GM10248 (cell line): ENCODE data around the gene AQP12B.
"Not testable (repeated sequence)": the region's sequence is repeated elsewhere in the genome, so short reads cannot be mapped to it uniquely, and the experiment has no call there.

ENCODE experiments used
- CTCF ChIA-PET: fragments of 300-600 bp; sonication (Branson Sonifier 250); formaldehyde crosslinking; extraction: SDS; loops from one replicate; lab custom pipeline; 2021; ENCODE audit warnings: antibody characterized with exemption; lab: Yijun Ruan, JAX
- POLR2A ChIA-PET: fragments of 350-650 bp; sonication (Branson Sonifier 250); formaldehyde crosslinking; extraction: SDS; loops from one replicate; lab custom pipeline; 2020; ENCODE audit warnings: antibody characterized with exemption; lab: Yijun Ruan, JAX
- DNase-seq: peaks from one replicate; pipeline ENCODE4 v3.0.0; 2012; ENCODE audit errors: extremely low spot score
- TF ChIP-seq, protein P1 (sequence below): IDR thresholded peaks from 2 replicates; pipeline ENCODE4 v1.5.1; 2012; ENCODE audit warnings: mild to moderate bottlenecking, low read depth; ENCODE audit errors: extremely low read depth, missing control alignments, control extremely low read depth

AQP12B gene

DNA sequence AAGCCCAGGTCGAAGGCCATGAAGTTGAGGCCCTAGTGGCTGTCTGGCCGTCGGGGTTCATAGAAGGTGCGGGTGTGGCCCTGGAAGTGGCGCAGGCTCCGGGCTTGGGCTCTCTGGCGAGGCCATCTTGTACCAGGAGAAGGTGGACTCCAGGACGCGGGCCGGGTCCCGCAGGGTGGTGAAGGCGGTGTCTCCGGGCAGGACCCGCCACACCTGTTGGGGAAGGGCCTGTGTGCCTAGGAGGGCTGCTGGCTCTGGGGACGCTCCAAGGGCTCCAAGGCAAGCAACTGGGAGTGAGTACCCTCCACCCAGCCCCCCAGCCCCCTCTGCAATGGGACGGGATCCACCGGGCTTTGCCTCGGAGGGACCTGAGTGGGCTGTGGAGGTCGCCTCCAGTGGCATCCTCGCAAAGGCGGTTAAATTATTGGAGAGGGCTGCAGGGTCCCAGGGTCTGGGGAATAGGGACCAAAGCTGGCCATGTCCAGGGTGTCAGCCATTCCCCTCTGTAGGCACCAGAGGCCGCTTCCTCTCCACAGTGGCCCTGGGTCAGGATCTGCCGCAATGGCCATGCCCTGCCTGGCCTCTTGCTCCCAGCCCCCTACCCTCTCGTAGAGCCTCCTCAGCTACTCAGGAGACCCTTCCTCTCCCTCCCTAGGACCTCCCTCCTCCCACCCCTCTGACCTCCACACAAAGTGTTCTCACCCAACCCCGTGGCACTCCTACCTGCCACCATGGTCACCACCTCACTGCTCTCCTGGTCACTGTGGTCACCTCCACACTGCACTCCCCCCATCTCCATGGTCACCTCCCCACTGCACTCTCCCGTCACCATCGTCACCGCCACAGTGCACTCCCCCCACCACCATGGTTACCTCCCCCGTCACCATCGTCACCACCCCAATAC lies 19.3 kb upstream of the AQP12B start:
- no peak for DNase-seq
- CTCF ChIA-PET, result interaction anchor here (1.0 kb wide), 1 partner anchor 188 kb away, joined by 3 read pairs; no protein-coding TSS in a partner anchor
- TF ChIP-seq, protein P1, sequence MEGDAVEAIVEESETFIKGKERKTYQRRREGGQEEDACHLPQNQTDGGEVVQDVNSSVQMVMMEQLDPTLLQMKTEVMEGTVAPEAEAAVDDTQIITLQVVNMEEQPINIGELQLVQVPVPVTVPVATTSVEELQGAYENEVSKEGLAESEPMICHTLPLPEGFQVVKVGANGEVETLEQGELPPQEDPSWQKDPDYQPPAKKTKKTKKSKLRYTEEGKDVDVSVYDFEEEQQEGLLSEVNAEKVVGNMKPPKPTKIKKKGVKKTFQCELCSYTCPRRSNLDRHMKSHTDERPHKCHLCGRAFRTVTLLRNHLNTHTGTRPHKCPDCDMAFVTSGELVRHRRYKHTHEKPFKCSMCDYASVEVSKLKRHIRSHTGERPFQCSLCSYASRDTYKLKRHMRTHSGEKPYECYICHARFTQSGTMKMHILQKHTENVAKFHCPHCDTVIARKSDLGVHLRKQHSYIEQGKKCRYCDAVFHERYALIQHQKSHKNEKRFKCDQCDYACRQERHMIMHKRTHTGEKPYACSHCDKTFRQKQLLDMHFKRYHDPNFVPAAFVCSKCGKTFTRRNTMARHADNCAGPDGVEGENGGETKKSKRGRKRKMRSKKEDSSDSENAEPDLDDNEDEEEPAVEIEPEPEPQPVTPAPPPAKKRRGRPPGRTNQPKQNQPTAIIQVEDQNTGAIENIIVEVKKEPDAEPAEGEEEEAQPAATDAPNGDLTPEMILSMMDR, result no peak
- POLR2A ChIA-PET, result no interaction called here

DNA sequence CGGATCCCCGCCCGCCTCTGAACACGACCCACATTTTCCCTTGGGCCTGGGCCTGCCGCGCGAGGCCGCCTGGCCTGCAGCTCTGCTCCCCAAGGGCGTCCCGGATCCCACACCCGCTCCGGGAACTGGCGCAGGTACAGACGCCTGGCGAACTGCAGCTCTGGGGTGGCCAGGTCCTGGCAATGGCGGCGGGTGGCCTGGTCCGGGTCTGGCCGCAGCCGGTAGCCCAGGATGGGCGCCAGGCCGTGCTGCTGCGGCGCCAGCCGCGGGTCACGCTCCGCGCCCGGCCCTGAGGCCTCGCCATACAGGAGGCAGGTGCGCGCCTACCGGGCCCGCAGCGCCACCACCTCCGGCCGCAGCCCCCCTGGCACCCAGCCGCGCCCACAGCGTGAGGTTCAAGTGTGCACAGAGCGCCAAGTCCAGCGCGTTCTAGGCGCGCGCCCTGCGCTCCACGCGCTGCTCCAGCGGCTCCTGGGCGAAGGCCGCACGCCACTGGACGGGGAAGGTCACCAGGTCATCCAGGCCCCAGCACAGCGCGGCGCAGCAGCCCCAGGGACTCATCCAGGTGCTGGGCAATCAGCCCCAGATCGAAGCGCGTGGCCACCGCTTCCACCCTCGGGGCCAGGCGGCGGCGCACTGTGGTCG lies 18.5 kb upstream of the AQP12B start:
- TF ChIP-seq, protein P1, result no peak
- ChIA-PET CTCF (no interaction called here), POLR2A (no interaction called here)
- DNase-seq, result no peak

DNA sequence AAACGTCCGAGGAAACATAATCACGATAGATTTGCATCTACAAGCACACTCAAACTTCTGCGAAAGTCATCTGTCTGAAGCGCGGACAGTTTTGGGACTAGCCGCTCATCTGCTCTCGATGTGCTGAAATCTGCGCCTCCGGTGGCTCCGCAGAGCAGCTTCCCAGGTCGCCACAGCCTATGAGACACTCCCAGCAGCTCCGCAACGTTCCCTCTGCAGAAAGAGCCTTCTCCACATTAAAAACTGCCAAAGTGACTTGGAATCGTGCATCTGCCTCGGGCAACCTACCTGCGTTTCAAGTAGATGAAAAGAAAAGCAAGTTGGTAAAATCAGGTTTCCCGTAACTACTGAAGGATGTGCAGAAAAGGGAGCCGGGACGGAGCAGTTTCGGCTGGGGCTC lies 17.9 kb upstream of the AQP12B start:
- DNase-seq, POLR2A ChIA-PET: not testable (repeated sequence)
- CTCF ChIA-PET, result interaction anchor here (1.0 kb wide), 1 partner anchor 186 kb away, joined by 5 read pairs; no protein-coding TSS in a partner anchor

DNA sequence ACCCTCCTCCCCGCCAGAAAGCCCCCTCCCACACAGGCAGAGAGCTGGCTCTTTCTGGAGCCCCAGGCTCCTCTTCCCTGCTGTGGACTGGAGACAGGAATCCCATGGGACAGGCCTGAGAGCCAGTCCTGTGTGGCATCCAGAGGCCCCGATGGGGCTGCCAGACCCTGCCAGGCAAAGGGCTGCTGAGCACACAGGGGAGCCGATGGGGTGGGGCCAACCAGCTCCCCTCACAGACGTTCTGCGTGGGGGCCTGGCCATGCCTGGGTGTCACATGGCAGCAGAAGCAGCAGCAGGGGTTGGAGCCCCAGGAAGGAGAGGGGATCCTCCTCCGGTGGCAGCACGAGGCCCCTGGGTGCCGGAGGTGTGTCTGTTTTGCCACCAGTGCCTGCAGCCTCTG lies 17.1 kb upstream of the AQP12B start:
- POLR2A ChIA-PET, DNase-seq: not testable (repeated sequence)
- CTCF ChIA-PET, result interaction anchor here (1.0 kb wide), 1 partner anchor 186 kb away, joined by 5 read pairs; no protein-coding TSS in a partner anchor

DNA sequence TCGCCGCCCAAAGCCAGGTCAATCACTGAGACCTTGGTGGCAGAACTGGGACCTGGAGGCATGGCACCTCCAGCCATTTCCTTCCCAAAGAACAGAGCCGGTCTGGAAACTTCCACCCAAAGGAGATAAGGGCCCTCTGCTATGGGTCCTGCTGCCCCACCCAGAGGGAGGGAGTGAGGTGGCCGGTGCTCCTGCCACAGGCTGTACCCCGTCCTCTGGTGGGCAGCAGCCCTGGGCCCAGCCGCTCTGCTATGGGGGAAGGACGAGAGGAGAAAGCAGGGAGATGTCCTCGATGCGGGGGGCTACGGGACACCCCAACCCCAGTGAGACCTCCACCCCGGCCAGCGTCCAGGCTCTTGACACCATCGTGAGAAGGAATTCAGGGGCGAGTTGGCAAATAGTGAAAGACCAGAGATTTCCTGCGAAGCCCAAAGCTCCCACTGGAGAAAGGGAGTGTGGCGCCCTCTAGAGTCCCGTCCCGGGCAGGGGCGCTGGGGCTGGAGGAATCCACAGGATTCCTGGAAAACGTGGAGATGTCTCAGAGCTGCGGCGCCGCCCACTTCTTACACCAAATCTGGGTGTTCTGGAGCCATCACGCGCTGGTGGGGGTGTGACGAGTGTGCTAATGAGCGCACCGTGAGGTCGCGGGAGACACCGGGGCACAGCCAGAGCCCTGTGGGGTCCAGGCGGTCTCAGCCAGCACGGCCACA lies 16.3 kb upstream of the AQP12B start:
- CTCF ChIA-PET, result not testable (repeated sequence)

DNA sequence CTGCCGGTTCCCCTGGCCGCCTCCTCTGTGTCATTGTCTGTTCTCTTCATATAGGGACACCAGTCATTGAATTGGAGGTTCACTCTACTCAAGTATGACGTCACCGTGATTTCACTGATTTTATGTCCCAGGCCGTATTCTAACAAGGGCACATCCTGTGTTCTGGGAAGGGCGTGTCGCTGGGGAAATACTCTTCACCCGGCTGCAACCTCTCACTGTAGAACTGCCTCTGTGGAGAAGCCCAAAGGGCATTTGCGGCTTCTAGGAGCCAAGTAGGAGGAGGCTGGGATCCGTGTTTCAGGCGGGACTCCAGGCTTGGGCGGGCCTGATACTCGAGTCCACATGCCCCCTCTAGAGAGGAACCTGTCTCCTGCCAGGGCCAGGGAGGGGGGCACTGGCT lies 13.8 kb upstream of the AQP12B start:
- CTCF ChIA-PET, DNase-seq, POLR2A ChIA-PET: not testable (repeated sequence)

More for the DNA sequence above, 16.3 kb upstream of the AQP12B start:
- POLR2A ChIA-PET, DNase-seq: not testable (repeated sequence)

DNA sequence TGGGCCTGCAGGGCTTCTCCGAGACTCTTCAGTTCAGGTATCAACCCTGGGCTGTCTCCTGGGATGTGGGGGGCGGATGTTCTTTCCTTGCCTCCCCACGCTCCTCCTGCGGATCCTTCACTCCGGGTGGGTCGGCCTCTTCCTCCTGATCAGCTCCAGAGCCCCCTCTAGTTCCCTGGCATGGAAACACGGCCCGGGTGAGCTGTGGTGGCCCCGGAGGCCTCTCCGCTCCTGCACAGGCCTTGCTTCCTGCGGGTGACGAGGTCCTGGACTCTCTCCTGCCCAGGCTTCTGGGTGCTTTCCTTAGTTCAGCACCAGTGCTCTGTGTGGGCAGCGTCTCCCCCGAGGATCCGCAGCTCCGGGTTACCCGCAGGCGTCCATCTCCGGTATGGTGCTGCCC lies 12.9 kb upstream of the AQP12B start:
- DNase-seq, CTCF ChIA-PET, POLR2A ChIA-PET: not testable (repeated sequence)

DNA sequence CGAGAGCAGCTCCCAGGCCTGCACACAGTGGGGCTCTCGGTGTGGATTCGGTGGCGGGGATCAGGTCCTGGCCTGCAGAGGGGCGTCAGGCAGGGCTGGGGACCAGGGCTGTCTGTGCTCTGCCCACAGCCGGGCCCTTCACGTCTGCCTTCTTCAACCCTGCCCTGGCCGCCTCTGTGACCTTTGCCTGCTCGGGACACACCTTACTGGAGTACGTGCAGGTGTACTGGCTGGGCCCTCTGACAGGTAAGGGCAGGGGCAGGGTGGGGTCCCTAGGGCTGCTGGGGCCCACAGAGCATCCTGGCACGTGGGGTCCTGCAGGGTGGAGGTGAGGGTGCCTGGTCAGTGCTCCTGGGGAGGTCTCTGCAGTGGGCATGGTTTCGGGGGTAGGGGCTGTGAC lies 11.6 kb upstream of the AQP12B start:
- POLR2A ChIA-PET, DNase-seq, CTCF ChIA-PET: not testable (repeated sequence)

DNA sequence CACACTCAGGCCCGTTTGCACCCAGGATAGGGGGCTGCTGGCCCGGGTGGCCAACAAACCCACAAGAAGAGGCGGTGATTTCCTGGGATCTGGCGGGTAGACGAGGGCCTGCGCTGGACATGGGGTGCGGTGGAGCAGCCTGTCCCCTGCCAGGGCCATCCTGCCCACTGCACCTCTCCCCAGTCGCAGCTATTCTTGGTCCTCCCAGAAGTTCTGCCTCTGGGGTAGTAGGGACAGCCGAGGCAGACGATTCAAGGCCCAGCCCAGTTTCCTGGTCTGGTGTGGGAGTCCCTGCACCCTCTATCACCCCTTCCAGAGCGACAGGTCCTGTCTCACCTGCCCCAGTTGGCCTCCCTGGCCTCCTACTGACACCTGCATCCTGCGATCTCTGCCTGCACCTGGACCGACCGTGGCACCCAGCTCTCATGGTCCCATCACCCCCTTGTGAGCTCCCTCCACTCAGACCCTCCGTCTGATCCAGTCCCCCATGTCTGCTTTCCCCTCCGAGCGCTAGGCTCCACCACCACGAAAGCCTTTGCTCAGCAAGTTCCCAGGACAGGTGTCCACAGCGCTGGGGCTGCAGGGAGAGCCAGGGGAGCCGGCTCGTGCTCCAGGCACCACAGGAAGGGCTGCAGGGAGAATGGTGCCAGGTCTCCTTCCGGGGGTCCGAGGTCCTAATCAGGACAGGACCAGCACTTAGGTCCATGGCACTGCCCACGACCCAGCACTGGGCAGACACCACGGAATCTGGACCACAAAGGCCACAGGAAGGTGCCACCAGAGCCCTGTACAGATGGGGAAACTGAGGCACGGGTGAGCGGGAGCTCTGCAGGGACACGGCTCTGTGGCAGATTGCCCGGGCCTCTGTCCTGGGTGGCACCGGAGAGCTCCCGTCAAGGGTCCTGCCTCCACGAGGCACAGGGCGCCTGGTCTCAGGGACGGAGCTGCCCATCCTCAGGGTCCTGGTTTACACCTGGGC lies 10.2 kb upstream of the AQP12B start:
- DNase-seq, POLR2A ChIA-PET, CTCF ChIA-PET: not testable (repeated sequence)

DNA sequence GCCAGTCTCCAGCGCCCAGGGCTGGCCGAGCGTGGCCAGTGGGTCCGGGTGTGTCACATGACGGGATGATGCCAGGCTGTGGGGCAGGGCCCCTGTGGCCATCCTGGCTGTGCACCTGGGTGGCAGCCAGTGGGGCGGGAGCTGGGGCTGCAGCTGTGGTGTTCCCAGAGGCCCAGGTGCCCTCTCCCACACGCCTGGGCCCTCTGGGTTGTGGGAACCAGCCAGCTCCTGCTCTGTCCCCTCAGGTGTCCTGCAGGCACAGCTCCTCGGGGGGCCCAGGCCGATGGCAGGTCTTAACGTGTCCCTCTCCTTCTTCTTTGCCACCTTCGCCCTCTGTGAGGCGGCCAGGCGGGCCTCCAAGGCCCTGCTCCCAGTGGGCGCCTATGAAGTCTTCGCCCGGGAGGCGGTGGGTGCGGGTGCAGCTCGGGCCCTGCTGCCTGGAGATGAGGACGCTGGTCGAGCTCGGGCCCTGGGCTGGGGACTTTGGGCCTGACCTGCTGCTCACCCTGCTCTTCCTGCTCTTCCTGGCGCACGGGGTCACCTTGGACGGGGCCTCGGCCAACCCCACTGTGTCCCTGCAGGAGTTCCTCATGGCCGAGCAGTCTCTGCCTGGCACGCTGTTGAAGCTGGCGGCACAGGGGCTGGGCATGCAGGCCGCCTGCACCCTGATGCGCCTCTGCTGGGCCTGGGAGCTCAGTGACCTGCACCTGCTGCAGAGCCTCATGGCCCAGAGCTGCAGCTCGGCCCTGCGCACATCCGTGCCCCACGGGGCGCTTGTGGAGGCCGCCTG lies 9.1 kb upstream of the AQP12B start, which contains the start of gene AQP12A:
Gene AQP12A, plus strand, starts transcription at position 236 of the 790 bp plus-strand sequence. Its CDS starts 48 bp downstream, at position 284.
- POLR2A ChIA-PET, CTCF ChIA-PET, DNase-seq: not testable (repeated sequence)

DNA sequence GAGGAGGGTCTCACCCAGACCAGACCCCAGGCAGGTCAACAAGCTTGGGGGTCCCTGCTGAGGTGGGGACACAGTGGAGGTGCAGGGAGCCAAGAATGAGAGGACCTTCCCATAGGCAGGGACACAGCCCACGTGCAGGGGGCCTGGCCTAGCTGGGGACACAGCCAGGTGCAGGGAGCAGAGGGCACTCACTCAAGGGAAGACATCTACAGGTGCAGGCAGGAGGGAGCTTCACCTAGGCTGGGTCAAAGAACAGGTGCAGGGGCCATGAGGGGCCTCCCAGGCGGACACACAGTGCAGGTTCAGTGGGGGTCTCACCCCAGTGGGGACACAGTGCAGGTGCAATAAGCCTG lies 8.4 kb upstream of the AQP12B start:
- POLR2A ChIA-PET, CTCF ChIA-PET, DNase-seq: not testable (repeated sequence)

DNA sequence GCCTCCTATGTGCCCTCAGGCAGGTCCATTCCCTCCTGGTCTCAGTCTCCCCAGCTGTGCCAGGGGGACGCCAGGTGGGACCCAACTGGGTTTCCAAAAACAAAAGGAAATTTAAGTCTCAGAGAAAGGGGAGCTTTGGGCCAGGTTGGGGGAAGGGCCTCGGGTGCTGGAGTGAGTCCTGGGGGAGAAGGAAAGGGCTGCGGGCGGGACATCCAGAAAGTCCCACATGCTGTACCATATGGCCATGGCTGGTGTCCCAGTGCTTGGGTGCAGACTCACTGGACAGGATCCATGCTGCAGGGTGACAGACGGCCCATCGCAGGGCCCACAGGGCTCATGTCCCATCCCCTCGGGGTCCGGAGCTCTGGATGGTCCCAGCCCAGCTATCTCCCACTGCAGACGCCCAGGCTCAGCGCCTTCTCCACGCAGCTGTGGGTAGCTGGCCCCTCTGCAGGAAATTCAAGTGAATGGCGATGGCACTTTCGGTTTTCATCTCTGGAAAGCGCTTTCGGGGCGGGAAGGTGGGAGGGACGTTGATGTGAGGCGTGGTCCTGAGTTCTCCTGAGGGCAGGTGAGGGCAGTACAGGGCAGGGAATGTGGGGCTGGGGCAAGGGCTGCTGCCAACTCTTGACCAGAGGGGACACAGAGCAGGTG lies 7.9 kb upstream of the AQP12B start:
- CTCF ChIA-PET, POLR2A ChIA-PET, DNase-seq: not testable (repeated sequence)
